ENCODE measurements around the gene TIGD3. TPM values are rescaled to one million over a fixed set of nuclear protein-coding genes. Genes with fewer than 3 reads are reported as not detected.

Gene TIGD3
- total and polyA plus RNA-seq, 2 donors (not counting 1 experiment from before 2014, with no cell fraction given), result 0.17 TPM; not detected in 1

GRCh38 chr11:65377777-65378176, 23.2 kb downstream of the TIGD3 start:
- no peak overlapping the region for H3K4me3 ChIP-seq (replicated peaks in 1 of 4; ENCODE audit: control extremely low read depth in 1 of 4, insufficient read depth in 1 of 4, low read depth in 3 of 4, low read length in 4 of 4)
- H2AFZ ChIP-seq (ENCODE audit: low read length), result no peak overlapping the region
- no peak overlapping the region for H3K4me2 ChIP-seq (ENCODE audit: extremely low read depth, insufficient read depth, low read length)
- H3K79me2 ChIP-seq (ENCODE audit: control insufficient read depth, insufficient read depth, low read length), result no peaks in the 10 kb centered on the region
- DNase-seq (ENCODE audit: low read depth in 2 of 2), result no peak
- H4K20me1 ChIP-seq (ENCODE audit: control insufficient read depth, extremely low read depth, insufficient read depth, low read length), result no peaks in the 10 kb centered on the region
- no peak overlapping the region for H3K9ac ChIP-seq (ENCODE audit: insufficient read depth, low read length)
- H3K4me1 ChIP-seq (ENCODE audit: control insufficient read depth, extremely low read depth, insufficient read depth, low read length), result peaks cover 7% of the 10 kb centered on the region
- no peak for TF ChIP-seq EZH2 (IDR thresholded peaks at IDR 0.05; ENCODE audit: low read length, missing control alignments)
- no peak for TF ChIP-seq CTCF (conservative IDR thresholded peaks at IDR 0.05 in 1 of 2, IDR thresholded peaks at IDR 0.05 in 1 of 2; ENCODE audit: low read depth in 1 of 2, low read length in 2 of 2)
- H3K27ac ChIP-seq (ENCODE audit: insufficient read depth, low read length), result no peak overlapping the region
- no peaks in the 10 kb centered on the region for H3K36me3 ChIP-seq (ENCODE audit: control insufficient read depth, insufficient read depth, low read length)
- H3K27me3 ChIP-seq (ENCODE audit: control insufficient read depth, insufficient read depth, low read length), result no peaks in the 10 kb centered on the region
- no peaks in the 10 kb centered on the region for H3K9me3 ChIP-seq (ENCODE audit: control insufficient read depth, insufficient read depth, low read depth, low read length)

- no peaks in the 10 kb centered on the region for H4K20me1 ChIP-seq (ENCODE audit: control insufficient read depth, extremely low read depth, insufficient read depth, low read length)
- H3K9ac ChIP-seq (ENCODE audit: insufficient read depth, low read length), result no peak overlapping the region
- no peak overlapping the region for H3K4me3 ChIP-seq (replicated peaks in 1 of 4; ENCODE audit: control extremely low read depth in 1 of 4, insufficient read depth in 1 of 4, low read depth in 3 of 4, low read length in 4 of 4)
- no peak for DNase-seq (ENCODE audit: low read depth in 2 of 2)
- TF ChIP-seq EZH2 (IDR thresholded peaks at IDR 0.05; ENCODE audit: low read length, missing control alignments) (no peak), CTCF (conservative IDR thresholded peaks at IDR 0.05 in 1 of 2, IDR thresholded peaks at IDR 0.05 in 1 of 2; ENCODE audit: low read depth in 1 of 2, low read length in 2 of 2) (no peak)
- H3K27ac ChIP-seq (ENCODE audit: insufficient read depth, low read length), result no peak overlapping the region
- H3K79me2 ChIP-seq (ENCODE audit: control insufficient read depth, insufficient read depth, low read length), result no peaks in the 10 kb centered on the region
- H3K4me2 ChIP-seq (ENCODE audit: extremely low read depth, insufficient read depth, low read length), result no peak overlapping the region
- no peaks in the 10 kb centered on the region for H3K27me3 ChIP-seq (ENCODE audit: control insufficient read depth, insufficient read depth, low read length)
- H3K36me3 ChIP-seq (ENCODE audit: control insufficient read depth, insufficient read depth, low read length), result no peaks in the 10 kb centered on the region
- H3K4me1 ChIP-seq (ENCODE audit: control insufficient read depth, extremely low read depth, insufficient read depth, low read length), result peaks cover 13% of the 10 kb centered on the region
- no peak overlapping the region for H2AFZ ChIP-seq (ENCODE audit: low read length)
- H3K9me3 ChIP-seq (ENCODE audit: control insufficient read depth, insufficient read depth, low read depth, low read length), result no peaks in the 10 kb centered on the region
Observed at GRCh38 chr11:65378208-65378927, 23.8 kb downstream of the TIGD3 start.

GRCh38 chr11:65378928-65379638, 24.5 kb downstream of the TIGD3 start:
- Histone ChIP-seq H3K4me1 (ENCODE audit: control insufficient read depth, extremely low read depth, insufficient read depth, low read length) (peaks cover 19% of the 10 kb centered on the region), H4K20me1 (ENCODE audit: control insufficient read depth, extremely low read depth, insufficient read depth, low read length) (no peaks in the 10 kb centered on the region), H3K79me2 (ENCODE audit: control insufficient read depth, insufficient read depth, low read length) (no peaks in the 10 kb centered on the region), H3K9me3 (ENCODE audit: control insufficient read depth, insufficient read depth, low read depth, low read length) (no peaks in the 10 kb centered on the region), H3K9ac (ENCODE audit: insufficient read depth, low read length) (no peak overlapping the region), H3K27ac (ENCODE audit: insufficient read depth, low read length) (no peak overlapping the region), H3K4me3 (replicated peaks in 1 of 4; ENCODE audit: control extremely low read depth in 1 of 4, insufficient read depth in 1 of 4, low read depth in 3 of 4, low read length in 4 of 4) (no peak overlapping the region), H2AFZ (ENCODE audit: low read length) (no peak overlapping the region), H3K36me3 (ENCODE audit: control insufficient read depth, insufficient read depth, low read length) (no peaks in the 10 kb centered on the region), H3K27me3 (ENCODE audit: control insufficient read depth, insufficient read depth, low read length) (no peaks in the 10 kb centered on the region), H3K4me2 (ENCODE audit: extremely low read depth, insufficient read depth, low read length) (no peak overlapping the region)
- no peak for DNase-seq (ENCODE audit: low read depth in 2 of 2)
- TF ChIP-seq EZH2 (IDR thresholded peaks at IDR 0.05; ENCODE audit: low read length, missing control alignments) (no peak), CTCF (conservative IDR thresholded peaks at IDR 0.05 in 1 of 2, IDR thresholded peaks at IDR 0.05 in 1 of 2; ENCODE audit: low read depth in 1 of 2, low read length in 2 of 2) (no peak)
